LNCaP clone FGC (cell line): ENCODE data around the gene NOSTRIN.
"Not testable (repeated sequence)": the region's sequence is repeated elsewhere in the genome, so short reads cannot be mapped to it uniquely, and the experiment has no call there.

Experiments
- DNase-seq: peaks from one replicate; pipeline ENCODE4 v3.0.0-alpha.2; 2011; ENCODE audit warnings: low read depth
- H3K4me3 ChIP-seq: 2 replicates; pipeline ENCODE4 v1.5.1; 2011; ENCODE audit warnings: mild to moderate bottlenecking, low read depth, low read length, control low read depth
- CTCF ChIP-seq: IDR thresholded peaks from 2 replicates; pipeline ENCODE4 v1.5.1; 2012; ENCODE audit warnings: mild to moderate bottlenecking; ENCODE audit not compliant: control insufficient read depth, insufficient read depth; ENCODE audit errors: extremely low read depth

The NOSTRIN gene

DNA sequence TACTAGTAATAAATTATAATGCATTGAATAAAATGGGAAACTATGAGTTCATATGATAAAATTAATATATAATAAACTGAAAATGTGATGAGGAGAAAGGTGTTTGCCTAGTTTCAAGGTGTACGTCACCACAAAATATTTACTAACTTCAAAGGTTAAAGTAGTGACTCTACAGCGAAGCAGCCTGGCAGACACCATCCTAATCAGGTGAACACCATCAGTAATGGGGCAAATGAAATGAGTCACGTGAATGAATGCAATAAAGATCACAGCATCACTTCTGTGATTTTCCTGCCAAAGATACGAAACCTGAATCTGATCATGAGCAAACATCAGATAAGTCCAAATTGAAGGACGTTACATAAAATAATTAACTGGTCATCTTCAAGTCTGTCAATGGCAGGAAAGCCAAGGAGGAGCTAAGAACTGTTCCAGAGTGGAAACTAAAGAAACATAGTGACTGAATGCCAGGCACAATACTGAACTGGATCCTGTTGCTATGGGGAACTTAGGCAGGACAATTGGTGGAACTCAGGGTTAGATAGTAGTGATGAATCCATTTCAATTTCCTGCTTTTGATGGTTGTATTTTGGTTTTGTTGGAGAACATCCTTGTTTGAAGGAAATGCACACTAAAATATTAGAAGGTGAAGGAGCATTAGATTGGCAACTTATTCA is 12.1 kb upstream of the NOSTRIN start:
- TF ChIP-seq CTCF: no peak
- DNase-seq: no peak
- H3K4me3 ChIP-seq: no peak overlapping the region

DNA sequence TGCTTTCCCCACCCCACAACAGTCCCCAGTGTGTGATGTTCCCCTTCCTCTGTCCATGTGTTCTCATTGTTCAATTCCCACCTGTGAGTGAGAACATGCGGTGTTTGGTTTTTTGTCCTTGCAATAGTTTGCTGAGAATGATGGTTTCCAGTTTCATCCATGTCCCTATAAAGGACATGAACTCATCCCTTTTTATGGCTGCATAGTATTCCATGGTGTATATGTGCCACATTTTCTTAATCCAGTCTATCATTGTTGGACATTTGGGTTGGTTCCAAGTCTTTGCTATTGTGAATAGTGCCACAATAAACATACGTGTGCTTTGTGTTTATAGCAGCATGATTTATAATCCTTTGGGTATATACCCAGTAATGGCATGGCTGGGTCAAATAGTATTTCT is 11.3 kb upstream of the NOSTRIN start:
- H3K4me3 ChIP-seq, DNase-seq: not testable (repeated sequence)

DNA sequence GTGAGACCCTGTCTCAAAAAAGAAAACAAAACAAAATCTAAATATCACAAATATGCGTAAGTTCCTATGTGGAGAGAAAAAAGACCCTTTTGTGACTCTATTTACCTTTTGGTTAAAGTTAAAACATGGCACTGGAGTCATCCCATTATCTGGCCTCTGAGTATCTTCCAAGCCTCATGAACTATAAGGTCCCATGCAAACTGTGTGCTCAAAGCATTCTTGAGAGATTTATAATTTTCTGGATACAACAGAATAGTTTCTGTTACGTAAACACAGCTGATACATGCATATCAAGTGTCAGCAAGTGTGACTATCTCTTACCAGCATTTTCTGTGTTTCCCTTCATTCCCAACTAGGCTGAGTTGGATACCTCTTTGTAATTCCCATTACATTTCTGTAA is 8.8 kb upstream of the NOSTRIN start:
- DNase-seq: no peak
- no peak for TF ChIP-seq CTCF

DNA sequence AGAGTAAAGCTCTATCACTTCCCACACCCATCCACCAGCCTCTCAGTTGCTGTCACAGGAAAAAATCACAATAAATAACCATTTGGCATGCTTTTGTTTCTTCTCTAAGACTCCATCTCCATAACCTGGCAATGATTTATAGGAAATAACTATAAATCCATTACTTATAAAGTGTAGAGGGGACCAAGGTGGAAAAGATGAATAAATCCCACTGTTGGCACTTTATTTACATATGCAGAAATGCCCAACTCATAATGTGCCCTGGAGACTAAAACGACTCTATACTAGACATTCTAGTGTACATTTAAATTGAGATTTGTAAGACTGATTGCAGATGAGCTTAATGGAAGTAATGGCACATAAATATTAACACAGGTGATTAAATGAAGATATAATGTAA is 7.5 kb upstream of the NOSTRIN start:
- DNase-seq: no peak
- no peak overlapping the region for H3K4me3 ChIP-seq
- no peak for TF ChIP-seq CTCF

More for the DNA sequence above, 8.8 kb upstream of the NOSTRIN start:
- H3K4me3 ChIP-seq: no peak overlapping the region

DNA sequence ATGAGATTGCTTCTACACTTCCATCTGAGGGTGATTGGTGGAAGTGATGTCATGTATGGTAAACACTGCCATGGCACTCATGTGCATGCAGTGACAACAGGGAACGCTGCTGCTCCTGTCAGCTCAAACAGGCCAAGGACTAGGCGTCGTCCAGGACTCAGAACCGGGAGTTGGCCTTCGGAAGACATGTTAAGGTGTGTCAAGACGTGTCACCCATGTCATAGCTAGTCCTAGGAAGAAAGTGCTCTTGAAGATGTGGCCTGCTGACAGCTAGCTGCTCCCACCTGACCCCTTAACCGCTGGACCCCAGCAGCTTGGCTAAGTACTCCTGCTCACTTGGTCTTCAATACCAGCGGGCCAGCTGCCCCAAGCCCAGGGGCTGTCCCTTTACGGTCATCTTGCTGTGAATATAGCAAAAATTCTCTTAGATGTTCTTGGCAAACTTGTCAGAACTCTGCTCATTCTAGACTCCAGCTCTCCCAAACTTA is 6.3 kb upstream of the NOSTRIN start:
- no peak overlapping the region for H3K4me3 ChIP-seq
- no peak for TF ChIP-seq CTCF
- no peak for DNase-seq

DNA sequence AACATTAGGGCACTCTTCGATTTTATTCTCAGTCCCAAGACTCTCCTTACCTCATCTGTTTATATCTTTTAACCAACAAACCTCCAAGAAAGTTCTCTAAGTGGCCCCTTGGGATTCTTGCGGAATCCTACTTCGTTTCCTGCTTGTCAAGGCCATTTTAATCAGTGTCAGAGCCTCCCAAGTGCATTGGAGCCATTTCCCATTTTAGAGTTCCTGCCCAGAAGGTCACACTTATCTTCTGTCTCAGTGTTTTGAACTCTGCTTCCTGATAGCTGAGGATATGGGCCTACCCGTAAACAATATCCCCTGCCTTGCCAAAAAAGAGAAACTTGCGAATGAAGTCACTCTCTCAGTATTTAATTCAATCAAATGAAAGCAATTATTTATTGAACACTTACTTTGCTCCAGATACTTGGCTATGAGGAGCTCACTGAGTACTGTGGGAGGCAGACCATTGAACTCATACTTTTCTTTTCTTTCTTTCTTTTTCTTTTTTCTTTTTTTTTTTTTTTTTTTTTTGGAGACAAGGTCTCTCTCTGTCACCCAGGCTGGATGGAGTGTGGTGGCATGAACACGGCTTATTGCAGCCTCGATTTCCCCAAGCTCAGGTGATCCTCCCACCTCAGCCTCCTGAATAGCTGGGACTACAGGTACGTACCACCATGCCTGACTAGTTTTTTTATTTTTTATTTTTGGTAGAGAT is 5.7 kb upstream of the NOSTRIN start:
- TF ChIP-seq CTCF: no peak
- DNase-seq: no peak
- H3K4me3 ChIP-seq: no peak overlapping the region

GRCh38 chr2:168797286-168797655 is 5.2 kb upstream of the NOSTRIN start:
- no peak for TF ChIP-seq CTCF
- no peak for DNase-seq
- H3K4me3 ChIP-seq: no peak overlapping the region
